Ureter (tissue), 1 donor: Measurements from ENCODE around the gene FOXD4L4. TPM values are rescaled to one million over a fixed set of nuclear protein-coding genes. Genes with fewer than 3 reads are reported as not detected.
"Not testable (repeated sequence)": the region's sequence is repeated elsewhere in the genome, so short reads cannot be mapped to it uniquely, and the experiment has no call there.

Source experiments
- DNase-seq: peaks from one replicate; pipeline ENCODE4 v3.0.0-alpha.2; 2020; ENCODE audit warnings: low spot score
- total RNA-seq: library from RNA; stranded (reverse); gene quantifications from one replicate; pipeline ENCODE4 v1.2.4, GENCODE V29; 2023
- donor health status: DM: yes; HTN: yes; CAD: no.

Gene FOXD4L4
- total RNA-seq = 0.47 TPM

DNA sequence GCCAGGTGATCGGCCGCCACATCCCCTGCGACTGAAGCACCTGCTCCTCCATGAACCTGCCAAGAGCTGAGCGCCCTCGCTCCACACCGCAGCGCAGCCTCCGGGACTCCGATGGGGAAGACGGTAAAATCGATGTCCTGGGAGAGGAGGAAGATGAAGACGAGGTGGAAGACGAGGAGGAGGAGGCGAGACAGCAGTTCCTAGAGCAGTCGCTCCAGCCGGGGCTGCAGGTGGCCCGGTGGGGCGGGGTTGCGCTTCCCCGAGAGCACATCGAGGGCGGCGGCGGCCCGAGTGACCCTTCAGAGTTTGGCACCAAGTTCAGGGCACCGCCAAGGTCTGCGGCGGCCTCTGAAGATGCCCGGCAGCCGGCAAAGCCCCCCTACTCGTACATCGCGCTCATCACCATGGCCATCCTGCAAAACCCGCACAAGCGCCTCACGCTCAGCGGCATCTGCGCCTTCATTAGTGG lies at the start of gene FOXD4L4:
TSS of gene FOXD4L4 (plus strand) at position 51 of the 469 bp plus-strand sequence. CDS start at position 51, 0 bp downstream.
- not testable (repeated sequence) for DNase-seq

DNA sequence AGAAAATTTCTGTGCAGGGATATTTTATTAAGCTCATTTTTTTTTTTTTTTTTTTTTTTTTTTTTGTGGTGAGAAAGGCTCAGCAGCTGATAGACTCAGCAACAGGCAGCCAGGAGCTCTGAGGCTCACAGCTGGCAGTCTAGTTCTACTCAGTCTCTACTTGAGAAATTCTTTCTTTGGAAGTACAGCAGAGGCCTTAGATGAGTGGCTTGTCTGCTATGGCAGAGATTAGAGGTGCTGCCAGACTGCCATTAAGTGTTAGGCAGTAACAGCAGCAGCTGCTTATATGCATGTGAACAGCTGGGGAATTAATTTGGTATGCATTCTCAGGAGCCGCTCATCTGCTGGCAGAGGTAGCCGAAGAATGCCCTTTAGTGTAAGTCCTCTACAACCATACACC lies 33.4 kb upstream of the FOXD4L4 start:
- DNase-seq = not testable (repeated sequence)

DNA sequence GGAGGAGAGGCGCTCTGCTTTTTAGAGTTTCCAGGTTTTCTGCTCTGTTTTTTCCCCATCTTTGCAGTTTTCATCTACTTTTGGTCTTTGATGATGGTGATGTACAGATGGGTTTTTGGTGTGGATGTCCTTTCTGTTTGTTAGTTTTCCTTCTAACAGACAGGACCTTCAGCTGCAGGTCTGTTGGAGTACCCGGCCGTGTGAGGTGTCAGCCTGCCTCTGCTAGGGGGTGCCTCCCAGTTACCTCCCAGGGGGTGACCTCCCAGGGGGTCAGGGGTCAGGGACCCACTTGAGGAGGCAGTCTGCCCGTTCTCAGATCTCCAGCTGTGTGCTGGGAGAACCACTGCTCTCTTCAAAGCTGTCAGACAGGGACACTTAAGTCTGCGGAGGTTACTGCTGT lies 22.5 kb upstream of the FOXD4L4 start:
- not testable (repeated sequence) for DNase-seq

DNA sequence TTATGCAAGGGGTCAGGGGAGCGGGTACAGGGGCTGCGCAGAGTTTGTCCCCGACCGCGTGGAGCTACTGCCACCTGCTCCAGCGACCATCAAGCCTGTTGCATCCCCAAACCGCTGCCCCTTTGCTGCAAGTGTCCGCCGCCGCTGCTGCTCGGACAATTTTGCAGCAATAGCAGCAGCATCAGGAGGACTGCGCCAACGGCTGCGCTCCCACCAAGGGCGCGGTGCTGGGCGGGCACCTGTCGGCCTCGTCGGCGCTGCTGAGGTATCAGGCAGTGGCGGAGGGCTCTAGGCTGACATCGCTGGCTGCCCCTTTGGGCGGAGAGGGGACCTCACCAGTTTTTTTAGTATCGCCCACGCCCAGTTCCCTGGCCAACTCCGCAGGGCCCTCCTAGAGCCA lies 1.2 kb downstream of the FOXD4L4 start:
- not testable (repeated sequence) for DNase-seq

Other genes starting within 250 kb of the FOXD4L4 start
- gene ZNG1E, start 61.2 kb upstream of the FOXD4L4 start, total RNA-seq = 96.3 TPM